AG04449 (cell line): ENCODE results near the gene CPEB4.

ENCODE experiments used
- CTCF ChIA-PET: fragments of 350-600 bp; formaldehyde crosslinking; extraction: SDS; loops from one replicate; lab custom pipeline; 2021; ENCODE audit warnings: antibody characterized with exemption; lab: Yijun Ruan, JAX
- POLR2A ChIA-PET: fragments of 400-600, 350-600 bp; formaldehyde crosslinking; extraction: SDS; loops from one replicate; lab custom pipeline; 2020; ENCODE audit warnings: antibody characterized with exemption, inconsistent platforms; lab: Yijun Ruan, JAX
- DNase-seq: peaks from one replicate; pipeline ENCODE4 v3.0.0-alpha.2; 2010; ENCODE audit warnings: low read depth, low spot score
- H3K4me3 ChIP-seq: 2 replicates; pipeline ENCODE4 v1.5.1; 2011; ENCODE audit warnings: low read depth, mild to moderate bottlenecking, control low read depth, low read length
- CTCF ChIP-seq: IDR thresholded peaks from one replicate; pipeline ENCODE4 v1.5.1; 2011; ENCODE audit warnings: mild to moderate bottlenecking, moderate library complexity, low read length, control low read depth, inconsistent platforms; ENCODE audit not compliant: insufficient read depth; ENCODE audit errors: missing control alignments

CPEB4 gene

GRCh38 chr5:173923218-173924095, 35.3 kb downstream of the CPEB4 start:
- peak; percentile 65 for DNase-seq
- TF ChIP-seq CTCF, result no peak
- ChIA-PET POLR2A (interaction anchor here (1.0 kb wide), 1 partner anchor 36 kb away, joined by 3 read pairs; the partner anchor contains the start of gene CPEB4), CTCF (interaction anchor here (1.2 to 4.9 kb wide), 6 partner anchors 9 to 302 kb away, joined by 3 to 59 read pairs (median 20); no protein-coding TSS in a partner anchor)
- no peak overlapping the region for H3K4me3 ChIP-seq

- H3K4me3 ChIP-seq, result no peak overlapping the region
- CTCF ChIA-PET, result interaction anchor here (0.8 to 4.9 kb wide), 22 partner anchors 8 to 309 kb away, joined by 3 to 59 read pairs (median 6); partner anchors contain the start of gene BOD1
- no peak for DNase-seq
- POLR2A ChIA-PET, result no interaction called here
- no peak for TF ChIP-seq CTCF
Measured at GRCh38 chr5:173924899-173925298, 36.8 kb downstream of the CPEB4 start.

GRCh38 chr5:173925449-173926071, 37.4 kb downstream of the CPEB4 start:
- POLR2A ChIA-PET, result no interaction called here
- CTCF ChIA-PET, result interaction anchor here (0.6 to 4.9 kb wide), 28 partner anchors 9 to 310 kb away, joined by 3 to 59 read pairs (median 5); partner anchors contain the start of gene BOD1
- no peak for DNase-seq

GRCh38 chr5:173926359-173926758, 38.2 kb downstream of the CPEB4 start:
- CTCF ChIA-PET, result interaction anchor here (0.9 to 4.9 kb wide), 20 partner anchors 9 to 310 kb away, joined by 3 to 59 read pairs (median 6); partner anchors contain the start of gene BOD1
- no peak for TF ChIP-seq CTCF
- no peak for DNase-seq

More at GRCh38 chr5:173925449-173926071, 37.4 kb downstream of the CPEB4 start:
- peak; percentile 57 for TF ChIP-seq CTCF
- no peak overlapping the region for H3K4me3 ChIP-seq

GRCh38 chr5:173928871-173929574, 40.9 kb downstream of the CPEB4 start:
- DNase-seq, result no peak
- TF ChIP-seq CTCF, result no peak
- CTCF ChIA-PET, result interaction anchor here (1.1 to 1.2 kb wide), 2 partner anchors 20 to 25 kb away, joined by 3 read pairs; no protein-coding TSS in a partner anchor
- no peak overlapping the region for H3K4me3 ChIP-seq
- POLR2A ChIA-PET, result interaction anchor here (1.7 kb wide), 1 partner anchor 41 kb away, joined by 4 read pairs; the partner anchor contains the start of gene CPEB4

More at GRCh38 chr5:173926359-173926758, 38.2 kb downstream of the CPEB4 start:
- no peak overlapping the region for H3K4me3 ChIP-seq
- POLR2A ChIA-PET, result no interaction called here
